CD14-positive monocyte (primary cell): ENCODE results near the gene UPK1A. TPM values are rescaled to one million over a fixed set of nuclear protein-coding genes. Genes with fewer than 3 reads are reported as not detected.

ENCODE experiments used
- DNase-seq, 3 donors: peaks; one replicate each; pipeline ENCODE4 v3.0.0-alpha.2; 2011 to 2022
- H2AFZ ChIP-seq: 2 replicates; pipeline ENCODE4 v1.6.0; 2012; ENCODE audit warnings: mild to moderate bottlenecking, low read depth, low read length, inconsistent platforms; ENCODE audit not compliant: insufficient read depth, poor library complexity, severe bottlenecking
- H3K27ac ChIP-seq, 2 donors: 1 replicate in 1 of 2; 2 replicates in 1 of 2; pipeline ENCODE4 v1.5.1; 2012 to 2013; ENCODE audit warnings: low read length in 2 of 2, control low read depth in 1 of 2, inconsistent platforms in 1 of 2, low read depth in 1 of 2, mild to moderate bottlenecking in 1 of 2
- H3K27me3 ChIP-seq, 2 donors: one replicate each; pipeline versions ENCODE4 v1.6.0 to v1.6.1; 2011 to 2013; ENCODE audit warnings: low read length in 2 of 2; ENCODE audit not compliant: control insufficient read depth in 2 of 2, insufficient read depth in 2 of 2
- H3K36me3 ChIP-seq, 2 donors: replicated peaks in 1 of 2; 1 replicate in 1 of 2; 2 replicates in 1 of 2; pipeline versions ENCODE4 v1.5.1 to v1.6.1; 2012 to 2013; ENCODE audit warnings: low read length in 2 of 2, control low read depth in 1 of 2, inconsistent platforms in 1 of 2, mild to moderate bottlenecking in 1 of 2; ENCODE audit not compliant: insufficient read depth in 2 of 2, control insufficient read depth in 1 of 2
- H3K4me1 ChIP-seq, 2 donors: 1 replicate in 1 of 2; 2 replicates in 1 of 2; pipeline versions ENCODE4 v1.5.1 to v1.6.1; 2012 to 2013; ENCODE audit warnings: low read length in 2 of 2, control low read depth in 1 of 2, inconsistent platforms in 1 of 2, mild to moderate bottlenecking in 1 of 2, moderate library complexity in 1 of 2; ENCODE audit not compliant: insufficient read depth in 2 of 2, control insufficient read depth in 1 of 2
- H3K4me2 ChIP-seq: replicated peaks from 2 replicates; pipeline ENCODE3; 2012; ENCODE audit warnings: low read length, moderate library complexity, mild to moderate bottlenecking; ENCODE audit not compliant: poor library complexity, severe bottlenecking; ENCODE audit errors: extremely low read depth
- H3K4me3 ChIP-seq, 3 experiments: fragments of 200-600 bp in 1 of 3; sonication (generic) in 1 of 3; replicated peaks in 1 of 3; 1 replicate in 2 of 3; 2 replicates in 1 of 3; pipeline ENCODE4 v1.5.1; 2011 to 2013; ENCODE audit warnings: low read length in 3 of 3, mild to moderate bottlenecking in 3 of 3, control low read depth in 2 of 3, low read depth in 2 of 3, inconsistent platforms in 1 of 3, moderate library complexity in 1 of 3
- H3K79me2 ChIP-seq: 2 replicates; pipeline ENCODE4 v1.6.0; 2012; ENCODE audit warnings: mild to moderate bottlenecking, control low read depth, inconsistent platforms, low read length, moderate library complexity; ENCODE audit not compliant: insufficient read depth
- H3K9ac ChIP-seq: 2 replicates; pipeline ENCODE4 v1.6.0; 2017; ENCODE audit warnings: low read length, mild to moderate bottlenecking; ENCODE audit not compliant: insufficient read depth, poor library complexity, severe bottlenecking
- H3K9me3 ChIP-seq, 2 donors: replicated peaks in 1 of 2; 1 replicate in 1 of 2; 2 replicates in 1 of 2; pipeline versions ENCODE4 v1.5.1 to v1.6.1; 2012 to 2013; ENCODE audit warnings: low read length in 2 of 2, control low read depth in 1 of 2; ENCODE audit not compliant: control insufficient read depth in 1 of 2, insufficient read depth in 1 of 2
- H4K20me1 ChIP-seq: 2 replicates; pipeline ENCODE4 v1.6.0; 2012; ENCODE audit warnings: mild to moderate bottlenecking, low read length, control low read depth, moderate library complexity; ENCODE audit not compliant: insufficient read depth
- H3K27ac Mint-ChIP-seq, 7 donors: one replicate each; pipeline ENCODE4 v1.8.0; 2020; ENCODE audit warnings: mild to moderate bottlenecking in 7 of 7, mixed read lengths in 7 of 7, moderate library complexity in 6 of 7, inconsistent platforms in 2 of 7
- H3K27me3 Mint-ChIP-seq, 3 donors: one replicate each; pipeline ENCODE4 v1.8.0; 2021 to 2022; ENCODE audit warnings: low read depth in 3 of 3, mild to moderate bottlenecking in 3 of 3, mixed read lengths in 3 of 3, moderate library complexity in 3 of 3, inconsistent platforms in 1 of 3
- H3K36me3 Mint-ChIP-seq, 2 donors: one replicate each; pipeline ENCODE4 v1.8.0; 2020; ENCODE audit warnings: mixed read lengths in 2 of 2, inconsistent platforms in 1 of 2, mild to moderate bottlenecking in 1 of 2
- H3K4me1 Mint-ChIP-seq: one replicate; pipeline ENCODE4 v1.8.0; 2020; ENCODE audit warnings: mild to moderate bottlenecking, mixed read lengths
- H3K4me3 Mint-ChIP-seq, 2 donors: one replicate each; pipeline ENCODE4 v1.8.0; 2020; ENCODE audit warnings: mild to moderate bottlenecking in 2 of 2, mixed read lengths in 2 of 2, moderate library complexity in 1 of 2
- H3K9me3 Mint-ChIP-seq, 7 donors: one replicate each; pipeline ENCODE4 v1.8.0; 2020 to 2022; ENCODE audit warnings: mixed read lengths in 7 of 7, mild to moderate bottlenecking in 6 of 7, moderate library complexity in 6 of 7, inconsistent platforms in 2 of 7
- WGBS: methylation state at CpG from one replicate; pipeline ENCODE4 v1.1.5; 2013; ENCODE audit warnings: missing lambda C conversion rate; ENCODE audit not compliant: insufficient coverage; 5-methylcytosine and 5-hydroxymethylcytosine counted together
- intact Hi-C, 2 donors: fragments of 100-400 bp; cut with micrococcal nuclease; formaldehyde crosslinking; loops; one replicate each; pipeline versions ENCODE4 v1.15.0 to v1.15.1; 2023
- polyA plus RNA-seq, 3 donors: library from polyadenylated mRNA; depleted of rRNA in 1 of 3; unstranded in 2 of 3; stranded (reverse) in 1 of 3; fragments of 300-500 nt in 2 of 3; fragments of >200 nt in 1 of 3; fragmentation: Illumina TruSeq in 2 of 3; gene quantifications; 1 replicate in 2 of 3; 2 replicates in 1 of 3; pipeline ENCODE4 v1.2.3, GENCODE V29; 2012 to 2021
- TF ChIP-seq, protein P1 (sequence below): fragments of 200-600 bp; IDR thresholded peaks from one replicate; pipeline ENCODE4 v1.8.0; 2022; ENCODE audit warnings: antibody characterized with exemption, mild to moderate bottlenecking

The UPK1A gene
- polyA plus RNA-seq, 3 donors = not detected

DNA sequence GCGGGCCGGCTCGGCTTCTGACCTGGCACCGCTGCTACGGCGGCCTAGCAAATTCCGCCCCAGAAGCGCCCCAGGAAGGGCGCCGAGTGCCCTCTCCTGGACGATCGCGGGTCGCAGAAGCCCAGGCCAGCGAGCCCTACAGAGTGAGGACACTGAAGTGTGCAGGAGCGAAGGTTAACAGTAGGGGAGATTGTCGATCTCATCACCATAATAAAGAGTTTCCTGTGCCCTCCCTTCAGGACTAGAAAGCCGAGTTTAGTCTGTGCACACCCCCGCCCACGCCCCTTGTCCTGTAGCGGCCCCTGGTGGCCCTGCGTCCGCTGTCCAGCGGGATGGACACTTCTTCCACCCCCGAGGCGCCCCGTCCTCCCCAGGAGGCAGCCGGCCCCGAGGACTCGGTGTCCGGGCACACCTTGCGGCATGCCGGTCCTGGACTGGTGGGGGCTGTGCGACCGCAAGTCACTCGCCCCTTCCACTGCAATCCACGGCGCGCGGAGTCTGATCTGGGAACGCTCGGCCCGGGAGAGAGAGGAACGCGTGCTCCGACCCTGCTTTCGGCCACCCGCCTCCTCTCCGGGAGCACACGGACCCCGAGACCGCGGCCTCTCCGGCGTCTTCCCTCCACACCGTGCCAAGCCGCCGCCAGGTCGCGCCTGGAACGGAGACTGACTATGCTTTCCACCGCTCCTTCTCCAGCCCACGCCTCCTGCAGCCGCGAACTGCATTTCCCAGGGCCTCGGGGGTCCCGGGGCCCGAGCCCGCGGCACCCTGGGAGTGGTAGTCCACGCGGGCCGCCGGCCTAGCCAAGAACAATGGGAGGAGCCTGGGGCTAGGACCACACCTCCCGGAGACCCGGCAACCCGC is 50.7 kb downstream of the UPK1A start:
- Histone ChIP-seq H3K4me1 (peaks cover 23 to 37% of the 10 kb centered on the region in 2 donors), H3K79me2 (peaks cover 33% of the 10 kb centered on the region), H2AFZ (peak overlapping the region; percentile 98), H3K27me3 (no peaks in the 10 kb centered on the region), H3K27ac (peak overlapping the region; percentile 52 to 79), H3K4me2 (peak overlapping the region; percentile 96), H3K9ac (peak overlapping the region; percentile 72), H3K36me3 (peaks cover 17 to 26% of the 10 kb centered on the region in 2 donors), H3K4me3 (peak overlapping the region; percentile 71 to 91 (median 78)), H3K9me3 (no peaks in the 10 kb centered on the region), H4K20me1 (peaks cover 26% of the 10 kb centered on the region)
- Mint-ChIP-seq H3K36me3 (peaks cover 15 to 20% of the 10 kb centered on the region in 2 donors), H3K4me1 (peaks cover 30% of the 10 kb centered on the region), H3K27ac (peak overlapping the region; percentile 71 to 93 (median 85)), H3K27me3 (peaks cover 4 to 6% (median 4%) of the 10 kb centered on the region in 3 donors), H3K4me3 (peak overlapping the region; percentile 95 to 99), H3K9me3 (no peaks in the 10 kb centered on the region)
- TF ChIP-seq, protein P1, sequence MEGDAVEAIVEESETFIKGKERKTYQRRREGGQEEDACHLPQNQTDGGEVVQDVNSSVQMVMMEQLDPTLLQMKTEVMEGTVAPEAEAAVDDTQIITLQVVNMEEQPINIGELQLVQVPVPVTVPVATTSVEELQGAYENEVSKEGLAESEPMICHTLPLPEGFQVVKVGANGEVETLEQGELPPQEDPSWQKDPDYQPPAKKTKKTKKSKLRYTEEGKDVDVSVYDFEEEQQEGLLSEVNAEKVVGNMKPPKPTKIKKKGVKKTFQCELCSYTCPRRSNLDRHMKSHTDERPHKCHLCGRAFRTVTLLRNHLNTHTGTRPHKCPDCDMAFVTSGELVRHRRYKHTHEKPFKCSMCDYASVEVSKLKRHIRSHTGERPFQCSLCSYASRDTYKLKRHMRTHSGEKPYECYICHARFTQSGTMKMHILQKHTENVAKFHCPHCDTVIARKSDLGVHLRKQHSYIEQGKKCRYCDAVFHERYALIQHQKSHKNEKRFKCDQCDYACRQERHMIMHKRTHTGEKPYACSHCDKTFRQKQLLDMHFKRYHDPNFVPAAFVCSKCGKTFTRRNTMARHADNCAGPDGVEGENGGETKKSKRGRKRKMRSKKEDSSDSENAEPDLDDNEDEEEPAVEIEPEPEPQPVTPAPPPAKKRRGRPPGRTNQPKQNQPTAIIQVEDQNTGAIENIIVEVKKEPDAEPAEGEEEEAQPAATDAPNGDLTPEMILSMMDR = peak; percentile 99
- intact Hi-C loops = loop anchor here (1.0 to 5.0 kb wide), 5 partner anchors 23 to 206 kb away; partner anchors contain the start of genes RBM42 (in 1 of the 2) and TMEM147 (in 1 of the 2)
- WGBS = under 1% methylated on average over 68 of the region's 77 CpGs
- peak; percentile 86 to 91 (median 89) for DNase-seq

DNA sequence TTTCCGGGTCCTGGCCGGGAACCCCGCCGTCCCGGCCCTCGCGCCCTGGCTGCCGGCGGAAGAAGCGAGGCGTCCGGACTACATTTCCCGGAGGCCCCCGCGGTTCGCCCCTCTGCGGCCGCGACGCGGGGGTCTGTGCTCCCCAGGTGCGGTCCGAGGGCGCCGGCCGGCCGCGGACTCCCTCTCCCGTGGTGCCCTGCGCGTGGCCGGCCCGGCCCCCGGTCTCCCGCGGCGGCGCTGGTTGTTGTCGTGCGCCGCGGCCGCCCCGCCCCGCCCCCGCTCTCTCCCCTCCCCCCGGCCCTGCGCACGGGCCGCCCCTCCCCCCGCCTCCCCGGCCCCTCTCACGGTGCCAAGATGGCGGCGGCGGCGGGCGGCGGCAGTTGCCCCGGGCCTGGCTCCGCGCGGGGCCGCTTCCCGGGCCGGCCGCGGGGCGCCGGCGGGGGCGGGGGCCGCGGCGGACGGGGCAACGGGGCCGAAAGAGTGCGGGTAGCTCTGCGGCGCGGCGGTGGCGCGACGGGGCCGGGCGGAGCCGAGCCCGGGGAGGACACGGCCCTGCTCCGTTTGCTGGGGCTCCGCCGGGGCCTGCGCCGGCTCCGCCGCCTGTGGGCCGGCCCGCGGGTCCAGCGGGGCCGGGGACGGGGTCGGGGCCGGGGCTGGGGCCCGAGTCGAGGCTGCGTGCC is 51.5 kb downstream of the UPK1A start, which contains the start of gene KMT2B:
Gene KMT2B (plus strand): TSS at position 339 of the 680 bp plus-strand sequence. CDS start 16 bp downstream, at position 355.
- DNase-seq = no peak
- peaks cover 1 to 6% (median 4%) of the 10 kb centered on the region in 3 donors for H3K27me3 Mint-ChIP-seq
- H3K36me3 Mint-ChIP-seq = peaks cover 22 to 28% of the 10 kb centered on the region in 2 donors
- Histone ChIP-seq H2AFZ (peak within 1 kb of the TSS; percentile 98), H3K4me3 (peak within 1 kb of the TSS; percentile 78 to 91 (median 81)), H3K79me2 (peaks cover 33% of the 10 kb centered on the region), H3K4me2 (peak within 1 kb of the TSS; percentile 96), H3K9me3 (no peaks in the 10 kb centered on the region), H3K4me1 (peaks cover 23 to 37% of the 10 kb centered on the region in 2 donors), H3K27ac (peak within 1 kb of the TSS; percentile 52 to 79), H3K36me3 (peaks cover 25 to 34% of the 10 kb centered on the region in 2 donors), H4K20me1 (peaks cover 34% of the 10 kb centered on the region), H3K9ac (peak within 1 kb of the TSS; percentile 81), H3K27me3 (no peaks in the 10 kb centered on the region)
- TF ChIP-seq, protein P1 = no peak
- no peaks in the 10 kb centered on the region for H3K9me3 Mint-ChIP-seq
- peak within 1 kb of the TSS; percentile 80 to 93 (median 88) for H3K27ac Mint-ChIP-seq
- under 1% methylated on average over 79 of the region's 109 CpGs for WGBS
- intact Hi-C loops = loop anchor here (2.0 to 5.0 kb wide), 3 partner anchors 91 to 207 kb away; partner anchors contain the start of genes RBM42 (in 1 of the 2) and TMEM147 (in 1 of the 2)
- H3K4me3 Mint-ChIP-seq = peak within 1 kb of the TSS; percentile 95 to 99
- peaks cover 30% of the 10 kb centered on the region for H3K4me1 Mint-ChIP-seq
